Brain microvascular endothelial cell (primary cell): Measurements from ENCODE around the gene LIN37.

Experiments used
- DNase-seq: peaks from one replicate; pipeline ENCODE4 v3.0.0-alpha.2; 2020
- H3K27ac ChIP-seq: fragments of 250-450 bp; sonication (Bioruptor Pico); 2 replicates; pipeline ENCODE4 v1.5.1; 2020; ENCODE audit warnings: mild to moderate bottlenecking, moderate library complexity
- H3K27me3 ChIP-seq: fragments of 250-450 bp; sonication (Bioruptor Pico); replicated peaks from 2 replicates; pipeline ENCODE4 v1.5.1; 2020; ENCODE audit warnings: mild to moderate bottlenecking
- H3K36me3 ChIP-seq: fragments of 250-450 bp; sonication (Bioruptor Pico); replicated peaks from 2 replicates; pipeline ENCODE4 v1.5.1; 2020; ENCODE audit warnings: mild to moderate bottlenecking
- H3K4me3 ChIP-seq: 2 replicates; pipeline ENCODE4 v1.5.1; 2011; ENCODE audit warnings: low read depth, mild to moderate bottlenecking, control low read depth, low read length, moderate library complexity
- in situ Hi-C: cut with HindIII; loops from 2 replicates; pipeline ENCODE4 v1.10.0; 2017; ENCODE audit warnings: low sequenced_read_pairs, low pct_ligation_motif_present
- TF ChIP-seq, protein P1 (sequence below): IDR thresholded peaks from 2 replicates; pipeline ENCODE4 v1.5.1; 2011; ENCODE audit warnings: low read depth, mild to moderate bottlenecking, moderate library complexity, low read length, control low read depth, inconsistent platforms; ENCODE audit errors: missing control alignments

Gene LIN37

DNA sequence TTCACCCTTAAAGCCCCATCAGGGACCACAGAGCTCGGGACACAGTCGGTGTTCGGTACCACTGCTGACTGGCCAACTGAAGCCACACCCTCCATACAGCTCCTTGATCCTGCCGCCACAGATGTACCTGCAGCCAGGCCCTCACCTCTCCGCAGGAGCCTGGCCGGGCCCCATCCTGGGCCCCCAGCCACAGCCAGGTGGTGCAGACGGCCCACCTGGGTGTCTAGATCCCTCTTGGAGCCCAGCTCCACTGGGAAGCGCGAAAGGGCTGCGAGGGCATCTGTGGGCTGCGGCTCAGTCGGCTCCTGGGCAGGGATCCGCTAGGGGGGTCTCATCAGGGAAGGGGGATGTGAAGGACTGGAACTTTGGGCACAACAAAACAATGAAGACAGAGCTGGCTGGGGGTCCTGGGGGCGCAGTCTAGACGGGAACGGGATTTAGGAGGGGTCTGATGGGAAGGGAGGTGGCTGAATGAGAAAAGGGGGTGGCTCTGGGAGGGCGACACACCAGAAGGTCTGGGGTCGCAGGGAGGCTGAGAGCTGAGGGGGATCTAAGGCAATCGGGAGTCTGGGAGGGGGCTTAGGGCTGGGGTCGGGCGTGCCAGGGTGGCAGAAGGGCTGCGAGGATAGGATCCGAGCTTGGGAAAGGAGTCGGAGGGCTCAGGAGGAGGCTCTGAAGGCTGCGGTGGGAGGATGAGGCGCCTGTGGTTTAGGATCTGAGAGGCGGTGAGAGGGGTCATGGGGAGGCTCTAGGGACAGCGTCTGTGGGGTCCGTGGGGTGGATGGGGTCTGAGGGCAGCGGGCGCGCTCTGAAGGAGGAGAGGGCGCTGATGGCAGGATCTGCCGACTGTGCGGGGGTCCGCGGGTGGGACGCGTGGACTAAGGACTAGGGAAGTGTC lies 48.5 kb downstream of the LIN37 start:
- DNase-seq = no peak
- peaks cover 14% of the 10 kb centered on the region for H3K27me3 ChIP-seq
- no peak overlapping the region for H3K4me3 ChIP-seq
- in situ Hi-C loops = no loop called here
- no peak overlapping the region for H3K27ac ChIP-seq
- TF ChIP-seq, protein P1, sequence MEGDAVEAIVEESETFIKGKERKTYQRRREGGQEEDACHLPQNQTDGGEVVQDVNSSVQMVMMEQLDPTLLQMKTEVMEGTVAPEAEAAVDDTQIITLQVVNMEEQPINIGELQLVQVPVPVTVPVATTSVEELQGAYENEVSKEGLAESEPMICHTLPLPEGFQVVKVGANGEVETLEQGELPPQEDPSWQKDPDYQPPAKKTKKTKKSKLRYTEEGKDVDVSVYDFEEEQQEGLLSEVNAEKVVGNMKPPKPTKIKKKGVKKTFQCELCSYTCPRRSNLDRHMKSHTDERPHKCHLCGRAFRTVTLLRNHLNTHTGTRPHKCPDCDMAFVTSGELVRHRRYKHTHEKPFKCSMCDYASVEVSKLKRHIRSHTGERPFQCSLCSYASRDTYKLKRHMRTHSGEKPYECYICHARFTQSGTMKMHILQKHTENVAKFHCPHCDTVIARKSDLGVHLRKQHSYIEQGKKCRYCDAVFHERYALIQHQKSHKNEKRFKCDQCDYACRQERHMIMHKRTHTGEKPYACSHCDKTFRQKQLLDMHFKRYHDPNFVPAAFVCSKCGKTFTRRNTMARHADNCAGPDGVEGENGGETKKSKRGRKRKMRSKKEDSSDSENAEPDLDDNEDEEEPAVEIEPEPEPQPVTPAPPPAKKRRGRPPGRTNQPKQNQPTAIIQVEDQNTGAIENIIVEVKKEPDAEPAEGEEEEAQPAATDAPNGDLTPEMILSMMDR = no peak
- no peaks in the 10 kb centered on the region for H3K36me3 ChIP-seq

DNA sequence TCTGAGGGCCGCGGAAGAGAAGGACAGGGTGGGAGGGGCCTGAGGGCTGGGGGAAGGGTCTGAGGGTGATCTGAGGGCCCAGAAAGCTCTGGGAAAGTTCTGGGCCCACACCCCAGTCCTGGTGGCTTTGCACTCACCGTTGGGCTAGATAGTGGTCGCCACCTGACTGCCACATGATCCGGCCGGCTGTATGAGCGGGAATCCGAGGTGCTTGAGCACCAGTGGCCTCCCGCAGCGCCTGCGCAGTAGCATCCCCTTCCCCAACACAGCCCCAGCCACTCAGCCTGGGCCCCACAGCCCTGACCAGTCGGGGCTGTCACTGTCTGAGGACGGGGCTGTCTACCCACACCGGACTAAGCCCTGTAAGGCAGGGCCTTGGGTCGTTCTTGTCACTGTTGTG lies 49.3 kb downstream of the LIN37 start:
- TF ChIP-seq, protein P1 = no peak
- in situ Hi-C loops = no loop called here
- no peak overlapping the region for H3K4me3 ChIP-seq
- peaks cover 14% of the 10 kb centered on the region for H3K27me3 ChIP-seq
- no peak overlapping the region for H3K27ac ChIP-seq
- DNase-seq = no peak
- H3K36me3 ChIP-seq = no peaks in the 10 kb centered on the region

- H3K27ac ChIP-seq = no peak overlapping the region
- no peak for DNase-seq
- in situ Hi-C loops = no loop called here
- H3K4me3 ChIP-seq = no peak overlapping the region
- peaks cover 10% of the 10 kb centered on the region for H3K27me3 ChIP-seq
- no peaks in the 10 kb centered on the region for H3K36me3 ChIP-seq
- TF ChIP-seq, protein P1 = no peak
These were observed 53.5 kb downstream of the LIN37 start for GRCh38 chr19:35801828-35802227.
